Astrocyte (in vitro differentiated cells and primary cell): ENCODE results near the gene DNAJC8. TPM values are rescaled to one million over a fixed set of nuclear protein-coding genes. Genes with fewer than 3 reads are reported as not detected.

Experiments used
- DNase-seq: peaks from one replicate; pipeline ENCODE4 v3.0.0-alpha.2; 2010; ENCODE audit warnings: low read depth
- FAIRE-seq: peaks from 2 replicates; lab custom pipeline; 2011; peaks lifted over from hg19 to GRCh38; lab: Jason Lieb, UNC
- H2AFZ ChIP-seq: 2 replicates; pipeline ENCODE4 v1.6.0; 2012; ENCODE audit warnings: low read depth, low read length, inconsistent platforms
- H3K27ac ChIP-seq: 2 replicates; pipeline ENCODE4 v1.5.1; 2011; ENCODE audit warnings: low read depth, low read length, inconsistent platforms
- H3K27me3 ChIP-seq: 2 replicates; pipeline ENCODE4 v1.6.0; 2011; ENCODE audit warnings: low read length, inconsistent platforms; ENCODE audit not compliant: insufficient read depth
- H3K36me3 ChIP-seq: 2 replicates; pipeline ENCODE4 v1.5.1; 2011; ENCODE audit warnings: low read length, inconsistent platforms; ENCODE audit not compliant: insufficient read depth
- H3K4me1 ChIP-seq: 2 replicates; pipeline ENCODE4 v1.5.1; 2011; ENCODE audit warnings: low read length, inconsistent platforms; ENCODE audit not compliant: insufficient read depth
- H3K4me2 ChIP-seq: 2 replicates; pipeline ENCODE4 v1.6.0; 2012; ENCODE audit warnings: low read length, inconsistent platforms
- H3K4me3 ChIP-seq: 2 replicates; pipeline ENCODE4 v1.5.1; 2011; ENCODE audit warnings: low read depth, mild to moderate bottlenecking, low read length, inconsistent platforms; ENCODE audit not compliant: insufficient read depth
- H3K79me2 ChIP-seq: 2 replicates; pipeline ENCODE4 v1.6.0; 2012; ENCODE audit warnings: mild to moderate bottlenecking, low read length, inconsistent platforms; ENCODE audit not compliant: insufficient read depth
- H3K9ac ChIP-seq: 2 replicates; pipeline ENCODE4 v1.6.0; 2012; ENCODE audit warnings: mild to moderate bottlenecking, low read length, inconsistent platforms
- H3K9me3 ChIP-seq: 2 replicates; pipeline ENCODE4 v1.5.1; 2012; ENCODE audit warnings: low read depth, mild to moderate bottlenecking, low read length, inconsistent platforms; ENCODE audit not compliant: insufficient read depth
- H4K20me1 ChIP-seq: 2 replicates; pipeline ENCODE4 v1.6.0; 2012; ENCODE audit warnings: low read length, inconsistent platforms; ENCODE audit not compliant: insufficient read depth
- H3K27ac Mint-ChIP-seq: one replicate; pipeline ENCODE4 v1.8.0; 2021; ENCODE audit warnings: mild to moderate bottlenecking, mixed read lengths; ENCODE audit not compliant: unreplicated experiment
- H3K27me3 Mint-ChIP-seq: one replicate; pipeline ENCODE4 v1.8.0; 2021; ENCODE audit warnings: low read depth, mixed read lengths; ENCODE audit not compliant: unreplicated experiment
- H3K36me3 Mint-ChIP-seq: one replicate; pipeline ENCODE4 v1.8.0; 2021; ENCODE audit warnings: low read depth, mixed read lengths; ENCODE audit not compliant: unreplicated experiment
- H3K4me1 Mint-ChIP-seq: one replicate; pipeline ENCODE4 v1.8.0; 2021; ENCODE audit warnings: low read depth, mixed read lengths; ENCODE audit not compliant: unreplicated experiment
- H3K4me3 Mint-ChIP-seq: one replicate; pipeline ENCODE4 v1.8.0; 2021; ENCODE audit warnings: mild to moderate bottlenecking, moderate library complexity, mixed read lengths; ENCODE audit not compliant: unreplicated experiment
- H3K9me3 Mint-ChIP-seq: one replicate; pipeline ENCODE4 v1.8.0; 2021; ENCODE audit warnings: mild to moderate bottlenecking, mixed read lengths; ENCODE audit not compliant: unreplicated experiment
- EZH2 ChIP-seq: IDR thresholded peaks from 2 replicates; pipeline ENCODE4 v1.6.1; 2012; ENCODE audit warnings: mild to moderate bottlenecking, low read length, inconsistent platforms; ENCODE audit not compliant: insufficient read depth
- total RNA-seq: library from RNA; stranded (reverse); gene quantifications from 2 replicates; pipeline ENCODE4 v1.2.1, GENCODE V29; 2021
- TF ChIP-seq, protein P1 (sequence below): IDR thresholded peaks from 2 replicates; pipeline ENCODE4 v1.5.1; 2011; ENCODE audit warnings: low read depth, mild to moderate bottlenecking, inconsistent platforms, low read length, moderate library complexity; ENCODE audit not compliant: insufficient read depth

DNAJC8 gene
- total RNA-seq, 1 donor from 2014 or later: 91.3 TPM

GRCh38 chr1:28213315-28213714, 19.5 kb downstream of the DNAJC8 start:
- peaks cover 21% of the 10 kb centered on the region for H3K36me3 ChIP-seq
- H3K27me3 ChIP-seq: no peaks in the 10 kb centered on the region
- Mint-ChIP-seq H3K4me1 (no peaks in the 10 kb centered on the region), H3K9me3 (no peaks in the 10 kb centered on the region), H3K27me3 (no peaks in the 10 kb centered on the region), H3K36me3 (no peaks in the 10 kb centered on the region), H3K27ac (no peak overlapping the region), H3K4me3 (no peak overlapping the region)
- no peak overlapping the region for H3K4me3 ChIP-seq
- no peak overlapping the region for H3K9ac ChIP-seq
- H3K4me2 ChIP-seq: no peak overlapping the region
- no peaks in the 10 kb centered on the region for H3K9me3 ChIP-seq
- FAIRE-seq (no peak), DNase-seq (no peak)
- H4K20me1 ChIP-seq: peaks cover 3% of the 10 kb centered on the region
- no peaks in the 10 kb centered on the region for H3K4me1 ChIP-seq
- peaks cover 6% of the 10 kb centered on the region for H3K79me2 ChIP-seq
- H3K27ac ChIP-seq: no peak overlapping the region
- TF ChIP-seq, protein P1, sequence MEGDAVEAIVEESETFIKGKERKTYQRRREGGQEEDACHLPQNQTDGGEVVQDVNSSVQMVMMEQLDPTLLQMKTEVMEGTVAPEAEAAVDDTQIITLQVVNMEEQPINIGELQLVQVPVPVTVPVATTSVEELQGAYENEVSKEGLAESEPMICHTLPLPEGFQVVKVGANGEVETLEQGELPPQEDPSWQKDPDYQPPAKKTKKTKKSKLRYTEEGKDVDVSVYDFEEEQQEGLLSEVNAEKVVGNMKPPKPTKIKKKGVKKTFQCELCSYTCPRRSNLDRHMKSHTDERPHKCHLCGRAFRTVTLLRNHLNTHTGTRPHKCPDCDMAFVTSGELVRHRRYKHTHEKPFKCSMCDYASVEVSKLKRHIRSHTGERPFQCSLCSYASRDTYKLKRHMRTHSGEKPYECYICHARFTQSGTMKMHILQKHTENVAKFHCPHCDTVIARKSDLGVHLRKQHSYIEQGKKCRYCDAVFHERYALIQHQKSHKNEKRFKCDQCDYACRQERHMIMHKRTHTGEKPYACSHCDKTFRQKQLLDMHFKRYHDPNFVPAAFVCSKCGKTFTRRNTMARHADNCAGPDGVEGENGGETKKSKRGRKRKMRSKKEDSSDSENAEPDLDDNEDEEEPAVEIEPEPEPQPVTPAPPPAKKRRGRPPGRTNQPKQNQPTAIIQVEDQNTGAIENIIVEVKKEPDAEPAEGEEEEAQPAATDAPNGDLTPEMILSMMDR: no peak
- no peak for TF ChIP-seq EZH2
- no peak overlapping the region for H2AFZ ChIP-seq

DNA sequence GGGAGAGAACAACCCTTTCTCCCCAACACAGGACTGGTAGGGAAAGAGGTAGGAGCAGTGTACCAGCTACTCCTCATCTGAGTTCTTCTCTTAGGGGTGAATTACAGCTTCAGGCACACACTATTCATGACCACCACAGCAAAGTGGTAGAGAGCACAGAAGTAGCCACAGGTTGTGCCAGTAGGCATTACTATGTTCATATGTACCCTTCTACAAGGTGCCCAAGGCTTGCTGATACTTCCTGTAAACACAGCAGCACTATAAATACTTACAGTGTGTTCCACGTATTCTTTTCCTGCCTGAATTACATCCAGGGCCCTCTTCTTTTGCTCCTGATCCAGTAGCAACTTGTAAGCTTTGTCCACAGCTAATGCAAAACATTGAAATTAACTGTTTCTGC, 23.1 kb downstream of the DNAJC8 start:
- DNase-seq (no peak), FAIRE-seq (no peak)
- H3K27ac Mint-ChIP-seq: no peak overlapping the region
- H3K9me3 ChIP-seq: no peaks in the 10 kb centered on the region
- no peaks in the 10 kb centered on the region for H3K36me3 Mint-ChIP-seq
- peaks cover 6% of the 10 kb centered on the region for H3K79me2 ChIP-seq
- no peak overlapping the region for H3K27ac ChIP-seq
- TF ChIP-seq, protein P1: no peak
- no peak for TF ChIP-seq EZH2
- no peaks in the 10 kb centered on the region for H3K9me3 Mint-ChIP-seq
- H3K4me3 Mint-ChIP-seq: no peak overlapping the region
- no peaks in the 10 kb centered on the region for H3K4me1 Mint-ChIP-seq
- no peak overlapping the region for H3K4me2 ChIP-seq
- no peaks in the 10 kb centered on the region for H3K27me3 ChIP-seq
- H3K27me3 Mint-ChIP-seq: no peaks in the 10 kb centered on the region
- no peak overlapping the region for H3K9ac ChIP-seq
- H3K36me3 ChIP-seq: peaks cover 30% of the 10 kb centered on the region
- no peaks in the 10 kb centered on the region for H3K4me1 ChIP-seq
- no peak overlapping the region for H3K4me3 ChIP-seq
- no peak overlapping the region for H2AFZ ChIP-seq
- peaks cover 3% of the 10 kb centered on the region for H4K20me1 ChIP-seq

DNA sequence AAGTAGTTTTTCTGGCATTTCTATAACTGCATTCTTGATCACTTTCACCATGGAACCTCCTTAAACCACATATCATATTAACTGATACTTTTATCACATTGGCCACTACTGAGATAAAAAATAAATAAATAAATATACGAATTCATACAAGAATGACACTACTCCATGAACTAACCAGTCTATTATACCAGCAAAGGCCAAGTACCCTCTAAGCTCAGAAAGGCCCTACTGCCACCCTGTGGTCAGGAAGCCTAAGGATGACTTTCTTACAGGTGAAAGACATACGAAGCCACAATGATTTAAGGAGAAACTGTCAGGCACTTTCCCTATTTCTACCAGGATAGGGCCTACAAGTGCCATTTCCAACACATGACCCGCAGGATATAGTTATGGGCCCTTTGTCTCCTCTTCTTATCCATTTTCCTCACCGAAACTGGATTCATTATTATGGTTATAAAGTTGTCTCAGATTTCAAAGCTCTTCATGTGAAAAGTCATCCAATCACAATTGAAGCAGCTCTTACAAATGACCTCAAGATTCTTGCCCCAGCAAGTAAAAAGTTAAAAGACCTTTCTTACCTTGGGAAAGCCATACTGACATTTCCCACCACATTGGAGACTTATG, 23.9 kb downstream of the DNAJC8 start:
- no peaks in the 10 kb centered on the region for H3K27me3 ChIP-seq
- Mint-ChIP-seq H3K4me1 (no peaks in the 10 kb centered on the region), H3K27me3 (no peaks in the 10 kb centered on the region), H3K4me3 (no peak overlapping the region), H3K9me3 (no peaks in the 10 kb centered on the region), H3K27ac (no peak overlapping the region), H3K36me3 (no peaks in the 10 kb centered on the region)
- no peak overlapping the region for H2AFZ ChIP-seq
- H3K4me1 ChIP-seq: no peaks in the 10 kb centered on the region
- DNase-seq (peak; percentile 36), FAIRE-seq (peak; percentile 67)
- peaks cover 3% of the 10 kb centered on the region for H4K20me1 ChIP-seq
- H3K4me2 ChIP-seq: no peak overlapping the region
- no peaks in the 10 kb centered on the region for H3K9me3 ChIP-seq
- peaks cover 36% of the 10 kb centered on the region for H3K36me3 ChIP-seq
- TF ChIP-seq, protein P1: peak; percentile 74
- TF ChIP-seq EZH2: no peak
- H3K27ac ChIP-seq: no peak overlapping the region
- peaks cover 6% of the 10 kb centered on the region for H3K79me2 ChIP-seq
- no peak overlapping the region for H3K9ac ChIP-seq
- no peak overlapping the region for H3K4me3 ChIP-seq
